ENCODE measurements around the gene PCDHGA5. TPM values are rescaled to one million over a fixed set of nuclear protein-coding genes. Genes with fewer than 3 reads are reported as not detected.

The PCDHGA5 gene
- polyA plus RNA-seq, 3 donors, result not detected

DNA sequence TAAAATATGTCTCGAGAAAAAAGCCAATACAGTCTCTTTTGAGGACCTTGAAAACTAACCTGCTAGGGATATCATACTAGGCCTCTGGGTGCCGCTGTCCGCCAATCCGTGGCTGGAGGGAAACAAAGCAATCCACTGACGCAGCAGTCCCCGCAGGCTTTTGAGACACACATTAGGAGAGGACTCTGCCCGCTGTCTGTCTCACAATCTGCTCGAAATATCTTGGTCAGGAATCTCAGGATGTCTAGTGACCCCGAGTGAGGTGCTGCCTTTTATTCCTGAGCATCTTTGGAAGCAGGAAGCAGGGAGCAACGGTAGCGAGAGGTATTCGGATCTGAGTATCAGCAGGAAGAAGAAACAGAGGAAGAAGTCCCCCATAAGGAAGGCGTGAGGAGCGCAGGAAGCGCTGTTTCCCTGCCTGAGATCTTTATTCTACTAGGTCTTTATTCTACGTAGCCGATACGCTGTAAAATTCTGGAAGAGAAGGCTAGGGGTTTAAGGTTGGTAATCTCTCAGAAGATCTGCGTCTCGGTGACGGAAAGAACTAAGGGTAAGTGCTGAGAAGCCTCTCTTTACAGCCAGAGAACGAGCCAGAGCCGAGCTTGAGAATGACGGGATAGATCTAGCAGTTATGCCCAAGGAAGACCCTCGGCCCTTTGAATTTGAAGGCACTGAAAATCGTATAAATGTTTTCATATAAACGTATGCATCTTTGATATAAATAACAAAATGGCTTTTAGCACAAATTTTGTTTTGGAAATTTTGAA is 37.7 kb upstream of the PCDHGA5 start:
- Histone ChIP-seq H3K79me2 (ENCODE audit: insufficient read depth, low read length) (no peaks in the 10 kb centered on the region), H3K27me3 (ENCODE audit: control insufficient read depth in 2 of 2, insufficient read depth in 2 of 2, low read length in 2 of 2) (peaks cover 29 to 45% of the 10 kb centered on the region in 2 donors), H4K20me1 (ENCODE audit: insufficient read depth, low read length) (no peaks in the 10 kb centered on the region), H2AFZ (ENCODE audit: insufficient read depth, low read depth, low read length, poor library complexity, severe bottlenecking) (peak overlapping the region; percentile 60), H3K9me3 (replicated peaks in 1 of 2; ENCODE audit: control insufficient read depth in 1 of 2, insufficient read depth in 1 of 2, low read length in 2 of 2) (peaks cover 47 to 60% of the 10 kb centered on the region in 2 donors), H3K4me3 (replicated peaks in 1 of 3; ENCODE audit: low read depth in 2 of 3, low read length in 3 of 3) (peak overlapping the region in 2 of 3 experiments; percentile 39 to 48), H3K9ac (ENCODE audit: insufficient read depth, low read length, poor library complexity, severe bottlenecking) (no peak overlapping the region), H3K4me1 (ENCODE audit: control insufficient read depth in 1 of 2, insufficient read depth in 2 of 2, low read length in 2 of 2) (peaks cover 1 to 2% of the 10 kb centered on the region in 2 donors), H3K4me2 (replicated peaks; ENCODE audit: extremely low read depth, low read length, poor library complexity, severe bottlenecking) (peak overlapping the region; percentile 42), H3K27ac (ENCODE audit: low read depth in 1 of 2, low read length in 2 of 2) (no peak overlapping the region), H3K36me3 (replicated peaks in 1 of 2; ENCODE audit: control insufficient read depth in 1 of 2, insufficient read depth in 2 of 2, low read length in 2 of 2) (no peaks in the 10 kb centered on the region)
- 12% methylated on average over 15 of the region's 27 CpGs for WGBS (ENCODE audit: insufficient coverage)
- peak; percentile 21 to 29 (median 24) for DNase-seq
- peak; percentile 52 for TF ChIP-seq CTCF (IDR thresholded peaks at IDR 0.05)
- peak overlapping the region; percentile 73 to 83 for H3K4me3 Mint-ChIP-seq
- peaks cover 5% of the 10 kb centered on the region for H3K4me1 Mint-ChIP-seq
- peaks cover 17 to 45% (median 40%) of the 10 kb centered on the region in 3 donors for H3K27me3 Mint-ChIP-seq (ENCODE audit: low read depth in 3 of 3)
- H3K36me3 Mint-ChIP-seq, result peaks cover 0 to 8% of the 10 kb centered on the region in 2 donors
- H3K27ac Mint-ChIP-seq, result peak overlapping the region in 1 of 7 donors; percentile 25
- intact Hi-C loops (cut with micrococcal nuclease), result no loop called here
- H3K9me3 Mint-ChIP-seq, result peaks cover 23 to 72% (median 54%) of the 10 kb centered on the region in 7 donors

- H3K79me2 ChIP-seq (ENCODE audit: insufficient read depth, low read length), result no peaks in the 10 kb centered on the region
- H3K36me3 ChIP-seq (replicated peaks in 1 of 2; ENCODE audit: control insufficient read depth in 1 of 2, insufficient read depth in 2 of 2, low read length in 2 of 2), result no peaks in the 10 kb centered on the region
- H3K9ac ChIP-seq (ENCODE audit: insufficient read depth, low read length, poor library complexity, severe bottlenecking), result no peak overlapping the region
- no peak overlapping the region for H3K27ac Mint-ChIP-seq
- H3K27me3 Mint-ChIP-seq (ENCODE audit: low read depth in 3 of 3), result peaks cover 25 to 59% (median 49%) of the 10 kb centered on the region in 3 donors
- H3K4me3 ChIP-seq (replicated peaks in 1 of 3; ENCODE audit: low read depth in 2 of 3, low read length in 3 of 3), result no peak overlapping the region
- 87% methylated on average over 8 of the region's 8 CpGs for WGBS (ENCODE audit: insufficient coverage)
- H3K4me3 Mint-ChIP-seq, result peak overlapping the region in 1 of 2 donors; percentile 15
- H3K4me1 ChIP-seq (ENCODE audit: control insufficient read depth in 1 of 2, insufficient read depth in 2 of 2, low read length in 2 of 2), result no peaks in the 10 kb centered on the region
- H3K4me2 ChIP-seq (replicated peaks; ENCODE audit: extremely low read depth, low read length, poor library complexity, severe bottlenecking), result no peak overlapping the region
- peaks cover 24 to 72% (median 53%) of the 10 kb centered on the region in 7 donors for H3K9me3 Mint-ChIP-seq
- H3K27ac ChIP-seq (ENCODE audit: low read depth in 1 of 2, low read length in 2 of 2), result no peak overlapping the region
- no peaks in the 10 kb centered on the region for H4K20me1 ChIP-seq (ENCODE audit: insufficient read depth, low read length)
- H3K27me3 ChIP-seq (ENCODE audit: control insufficient read depth in 2 of 2, insufficient read depth in 2 of 2, low read length in 2 of 2), result peaks cover 40 to 65% of the 10 kb centered on the region in 2 donors
- no peak overlapping the region for H2AFZ ChIP-seq (ENCODE audit: insufficient read depth, low read depth, low read length, poor library complexity, severe bottlenecking)
- DNase-seq, result no peak
- intact Hi-C loops (cut with micrococcal nuclease), result no loop called here
- H3K4me1 Mint-ChIP-seq, result peaks cover 5% of the 10 kb centered on the region
- peaks cover 51 to 60% of the 10 kb centered on the region in 2 donors for H3K9me3 ChIP-seq (replicated peaks in 1 of 2; ENCODE audit: control insufficient read depth in 1 of 2, insufficient read depth in 1 of 2, low read length in 2 of 2)
- no peak for TF ChIP-seq CTCF (IDR thresholded peaks at IDR 0.05)
- peaks cover 0 to 3% of the 10 kb centered on the region in 2 donors for H3K36me3 Mint-ChIP-seq
These were observed 35.7 kb upstream of the PCDHGA5 start for GRCh38 chr5:141328231-141328630.
